ENCODE measurements around the gene SPDYE6.
"Not testable (repeated sequence)": the region's sequence is repeated elsewhere in the genome, so short reads cannot be mapped to it uniquely, and the experiment has no call there.

The SPDYE6 gene

DNA sequence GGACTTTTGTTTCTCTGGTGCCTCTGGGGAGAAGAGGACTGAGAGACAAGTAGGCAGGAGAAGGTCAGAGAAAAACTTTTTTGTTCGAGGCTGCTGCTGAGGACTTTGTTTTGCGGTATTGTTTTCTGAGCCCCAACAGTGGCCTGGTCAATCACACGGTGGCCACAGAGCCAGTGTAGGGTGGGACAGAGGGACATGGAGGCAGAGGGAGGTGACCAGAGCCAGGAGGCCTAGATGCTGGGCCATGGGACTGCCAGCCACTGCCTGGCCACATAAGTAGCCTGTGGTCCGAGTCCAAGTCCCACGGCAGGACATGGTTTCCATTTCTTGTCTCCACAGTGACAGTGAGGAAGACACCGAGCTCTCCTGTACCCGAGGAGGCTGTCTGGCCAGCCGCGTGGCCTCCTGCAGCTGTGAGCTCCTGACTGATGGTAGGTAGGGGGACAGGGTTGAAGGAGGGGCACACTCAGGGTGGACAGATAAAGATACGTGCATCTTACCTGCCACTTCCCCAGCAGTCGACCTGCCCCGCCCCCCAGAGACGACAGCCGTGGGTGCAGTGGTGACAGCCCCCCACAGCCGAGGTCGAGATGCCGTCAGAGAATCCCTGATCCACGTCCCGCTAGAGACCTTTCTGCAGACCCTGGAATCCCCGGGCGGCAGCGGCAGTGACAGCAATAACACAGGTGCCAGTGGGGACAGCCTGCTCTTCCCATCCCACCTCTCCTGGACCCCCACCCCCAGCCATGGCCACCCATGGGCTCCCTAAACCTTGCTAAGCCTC lies 42.1 kb downstream of the SPDYE6 start:
- no peak for DNase-seq

DNA sequence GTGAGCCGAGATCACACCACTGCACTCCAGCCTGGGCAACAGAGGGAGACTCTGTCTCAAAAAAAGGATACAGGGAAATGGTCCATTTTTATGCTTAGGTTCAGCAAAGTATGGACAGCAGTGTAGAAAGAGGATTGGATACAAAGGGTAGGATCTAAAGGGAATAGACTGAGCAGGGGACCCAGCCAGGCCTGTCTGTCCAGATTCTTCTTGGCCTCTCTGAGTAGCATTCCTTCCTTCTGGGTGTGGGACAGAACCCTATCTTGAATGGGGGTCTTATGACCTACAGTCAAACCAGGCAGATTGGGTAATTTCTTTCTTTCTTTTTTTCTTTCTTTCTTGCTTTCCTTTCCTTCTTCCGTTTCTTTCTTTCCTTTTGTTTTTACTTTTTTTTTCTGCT lies 43.9 kb downstream of the SPDYE6 start:
- no peak for DNase-seq

GRCh38 chr7:102310414-102310815 lies 45.8 kb downstream of the SPDYE6 start:
- no peak for DNase-seq

DNA sequence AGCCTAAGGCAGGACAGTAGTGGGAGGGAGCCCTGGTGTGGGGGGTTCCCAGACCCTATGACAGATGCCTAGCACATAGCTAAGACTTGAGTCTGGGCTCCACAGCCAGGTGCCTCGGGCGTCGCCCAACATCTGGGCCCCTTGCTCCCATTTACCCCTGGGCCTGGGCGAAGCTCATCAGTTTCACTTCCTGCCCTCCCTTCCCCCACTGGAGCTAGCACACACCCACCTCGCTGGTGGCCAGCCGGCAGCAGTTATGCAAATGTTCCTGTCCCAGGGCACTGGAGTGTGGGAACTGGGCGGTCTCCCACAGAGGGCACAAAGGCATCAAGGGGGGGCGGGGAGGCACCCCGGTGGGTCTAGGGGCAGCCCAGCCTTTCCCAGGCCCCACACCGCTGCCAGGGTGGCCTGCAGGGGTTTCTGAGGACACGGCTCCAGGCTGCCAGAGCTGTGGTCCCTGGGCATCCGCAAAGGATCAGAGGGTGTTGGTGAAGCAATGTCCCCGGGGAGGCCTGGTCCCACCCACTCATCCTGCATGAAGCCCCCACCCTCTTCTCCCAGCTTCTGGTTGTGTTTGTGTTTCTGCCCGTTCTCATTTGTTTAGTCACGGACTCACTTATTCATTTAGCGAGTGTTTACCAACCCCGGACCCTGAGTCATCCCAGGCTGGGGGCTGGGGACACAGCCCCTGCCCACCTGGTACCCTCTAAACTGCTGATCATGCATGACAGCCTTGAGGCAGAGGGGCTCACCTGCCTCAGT lies 49.1 kb downstream of the SPDYE6 start:
- no peak for DNase-seq

DNA sequence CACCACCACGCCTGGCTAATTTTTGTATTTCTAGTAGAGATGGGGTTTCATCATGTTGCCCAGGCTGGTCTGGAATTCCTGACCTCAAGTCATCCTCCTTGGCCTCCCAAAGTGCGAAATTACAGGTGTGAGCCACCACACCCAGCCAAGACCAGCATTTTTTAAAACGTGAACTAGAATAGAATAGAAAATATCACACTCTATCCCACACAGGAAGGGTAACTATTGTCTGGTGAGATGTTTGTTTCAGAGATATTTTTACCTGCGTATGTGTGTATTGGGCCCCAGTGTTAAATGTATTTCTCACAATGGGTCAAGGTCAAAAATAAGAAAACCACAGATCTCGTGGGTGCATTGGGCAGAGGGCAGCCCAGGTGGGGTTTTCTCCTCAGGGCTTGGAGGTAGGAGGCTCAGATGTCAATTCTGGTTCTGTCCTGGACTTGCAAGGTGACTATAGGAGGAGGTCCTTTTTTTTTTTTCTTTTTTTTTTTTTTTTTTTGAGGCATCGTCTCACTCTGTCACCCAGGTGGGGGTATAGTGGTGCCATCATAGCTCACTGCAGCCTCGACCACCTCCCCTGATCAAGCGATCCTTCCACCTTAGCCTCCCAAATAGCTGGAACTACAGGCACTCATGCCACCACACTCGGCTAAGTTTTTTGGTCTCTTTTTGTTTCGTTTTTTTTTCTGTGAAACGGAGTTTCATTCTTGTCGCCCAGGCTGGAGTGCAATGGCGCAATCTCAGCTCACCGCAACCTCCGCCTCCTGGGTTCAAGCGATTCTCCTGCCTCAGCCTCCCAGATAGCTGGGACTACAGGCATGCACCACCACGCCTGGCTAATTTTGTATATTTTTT lies 50.6 kb downstream of the SPDYE6 start:
- no peak for DNase-seq

DNA sequence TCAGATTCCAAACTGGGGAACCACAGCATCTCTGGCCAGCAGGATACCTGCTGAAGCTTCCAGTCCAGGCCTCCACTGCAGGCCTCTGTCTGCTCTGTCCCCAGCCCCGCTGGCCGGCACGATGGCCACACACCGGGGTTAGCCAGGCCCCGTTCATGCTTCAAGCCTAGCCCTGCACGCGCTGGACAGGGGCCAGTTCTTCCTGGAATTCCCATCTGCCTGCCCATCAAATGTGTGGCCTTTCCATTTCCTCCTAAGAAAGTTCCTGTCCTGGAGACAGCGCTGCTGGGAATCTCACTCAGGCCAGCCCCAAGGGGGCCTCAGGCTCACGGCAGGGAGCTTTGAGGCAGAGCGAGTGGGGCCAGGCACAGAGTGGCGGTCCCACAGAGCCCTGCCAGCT lies 51.6 kb downstream of the SPDYE6 start:
- no peak for DNase-seq

DNA sequence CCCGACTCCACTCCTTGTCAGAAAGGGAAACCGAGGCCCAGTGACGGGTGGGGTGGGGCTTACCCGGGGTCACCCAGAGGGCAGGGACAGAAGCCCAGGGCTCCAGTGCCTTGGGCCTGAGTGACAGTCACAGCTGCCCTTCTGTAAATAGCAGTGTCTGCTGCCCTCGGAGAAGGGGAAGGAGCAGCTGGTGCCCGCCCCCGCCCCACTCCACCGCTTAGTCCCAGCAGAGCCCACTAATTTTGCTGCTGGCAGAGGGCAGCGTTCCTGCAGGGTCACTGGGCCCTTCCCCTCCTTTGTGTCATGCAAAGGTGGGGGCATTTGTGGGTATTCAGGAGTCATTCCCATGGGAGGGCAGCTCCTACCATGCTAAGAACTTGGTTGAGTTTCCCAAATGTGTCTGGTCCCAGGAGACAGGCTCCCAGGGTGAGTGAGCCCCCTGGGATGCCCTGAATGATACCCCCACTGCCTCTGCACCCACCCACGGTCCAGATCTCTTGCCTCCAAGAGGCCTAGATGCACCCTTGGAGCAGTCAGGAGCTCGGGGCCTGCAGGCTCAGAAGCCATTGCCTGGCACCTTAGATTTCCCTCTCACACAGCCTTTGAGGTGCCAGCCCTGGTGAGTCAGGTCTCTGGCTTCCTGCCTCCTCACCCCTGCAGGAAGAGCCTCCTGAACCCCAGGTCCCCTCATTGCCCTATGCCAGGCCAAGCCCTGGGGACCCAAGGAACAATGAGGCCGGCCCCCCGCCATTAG lies 52.4 kb downstream of the SPDYE6 start:
- DNase-seq = no peak

DNA sequence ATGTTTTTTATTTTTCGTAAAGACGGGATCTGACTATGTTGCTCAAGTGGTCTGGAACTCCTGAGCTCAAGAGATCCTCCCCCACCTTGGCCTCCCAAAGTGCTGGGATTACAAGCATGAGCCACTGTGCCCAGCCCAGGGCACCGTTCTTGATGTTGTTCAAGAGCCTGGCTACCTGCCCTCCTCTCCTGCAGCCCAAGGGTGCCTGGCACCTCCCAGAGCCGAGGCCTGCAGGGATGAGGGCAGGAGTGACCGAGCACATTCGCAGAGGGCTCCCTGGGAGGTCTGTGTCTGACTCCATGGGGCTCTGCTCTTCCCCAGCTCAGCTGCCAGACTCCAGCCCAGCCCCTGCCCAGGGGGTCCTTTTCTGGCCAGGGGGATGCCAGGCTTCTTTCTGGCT lies 54.2 kb downstream of the SPDYE6 start:
- DNase-seq = no peak

GRCh38 chr7:102301367-102301766 lies 54.9 kb downstream of the SPDYE6 start:
- not testable (repeated sequence) for DNase-seq

- DNase-seq = no peak
Observed at GRCh38 chr7:102300643-102301221, 55.5 kb downstream of the SPDYE6 start.

DNA sequence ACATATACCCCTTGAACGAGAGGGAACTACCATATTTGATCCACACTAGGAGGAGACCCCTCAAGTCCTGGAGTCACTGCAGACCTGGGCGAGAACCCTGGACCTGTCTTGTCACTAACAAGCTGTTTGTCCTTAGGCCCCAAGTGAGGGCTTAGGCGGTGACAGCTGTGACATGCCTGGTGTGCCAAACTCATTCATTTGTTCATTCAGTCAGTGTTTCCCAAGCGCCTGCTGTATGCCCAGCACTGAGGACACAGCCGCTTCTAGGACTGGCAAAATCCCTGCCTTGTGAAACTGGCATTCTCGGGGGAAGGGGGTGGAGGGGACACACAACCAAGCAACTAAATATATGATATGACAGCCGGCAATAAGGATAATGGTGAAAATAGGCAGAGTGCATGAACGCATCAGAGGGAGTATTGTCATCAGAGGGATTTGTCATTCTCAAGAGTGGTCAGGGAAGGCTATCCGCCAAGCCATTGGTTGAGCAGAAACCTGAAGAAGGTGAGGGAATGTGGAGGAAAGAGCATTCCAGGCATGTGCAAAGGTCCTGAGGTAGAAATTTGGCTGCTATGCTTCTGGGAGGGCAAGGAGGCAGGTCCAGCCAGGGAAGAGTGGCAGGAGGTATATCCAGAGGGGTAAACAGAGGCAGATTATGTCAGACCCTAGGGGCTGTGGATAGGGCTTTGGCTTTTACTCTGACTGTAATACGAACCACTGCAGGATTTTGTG lies 58.6 kb downstream of the SPDYE6 start:
- no peak for DNase-seq

- no peak for DNase-seq
Observed at GRCh38 chr7:102296514-102296913, 59.7 kb downstream of the SPDYE6 start.

DNA sequence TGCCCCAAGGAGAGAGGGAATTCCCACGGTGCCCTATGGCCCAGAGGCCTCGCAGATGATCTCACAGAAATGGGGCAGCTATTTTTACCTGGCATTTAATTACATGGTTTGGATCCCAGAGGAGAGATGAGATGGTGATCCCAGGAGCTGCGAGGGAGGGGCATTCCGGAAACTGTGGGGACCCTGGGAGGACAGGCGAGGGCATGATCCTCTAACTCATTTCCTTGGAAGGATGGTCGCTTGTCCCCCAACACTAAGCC lies 60.1 kb downstream of the SPDYE6 start:
- no peak for DNase-seq
